AG04449 (cell line): Measurements from ENCODE around the gene RNF2.

Experiments
- CTCF ChIA-PET: fragments of 350-600 bp; formaldehyde crosslinking; extraction: SDS; loops from one replicate; lab custom pipeline; 2021; ENCODE audit warnings: antibody characterized with exemption; lab: Yijun Ruan, JAX
- POLR2A ChIA-PET: fragments of 400-600, 350-600 bp; formaldehyde crosslinking; extraction: SDS; loops from one replicate; lab custom pipeline; 2020; ENCODE audit warnings: antibody characterized with exemption, inconsistent platforms; lab: Yijun Ruan, JAX
- DNase-seq: peaks from one replicate; pipeline ENCODE4 v3.0.0-alpha.2; 2010; ENCODE audit warnings: low read depth, low spot score
- H3K4me3 ChIP-seq: 2 replicates; pipeline ENCODE4 v1.5.1; 2011; ENCODE audit warnings: low read depth, mild to moderate bottlenecking, control low read depth, low read length
- TF ChIP-seq, protein P1 (sequence below): IDR thresholded peaks from one replicate; pipeline ENCODE4 v1.5.1; 2011; ENCODE audit warnings: mild to moderate bottlenecking, moderate library complexity, low read length, control low read depth, inconsistent platforms; ENCODE audit not compliant: insufficient read depth; ENCODE audit errors: missing control alignments

Gene RNF2

DNA sequence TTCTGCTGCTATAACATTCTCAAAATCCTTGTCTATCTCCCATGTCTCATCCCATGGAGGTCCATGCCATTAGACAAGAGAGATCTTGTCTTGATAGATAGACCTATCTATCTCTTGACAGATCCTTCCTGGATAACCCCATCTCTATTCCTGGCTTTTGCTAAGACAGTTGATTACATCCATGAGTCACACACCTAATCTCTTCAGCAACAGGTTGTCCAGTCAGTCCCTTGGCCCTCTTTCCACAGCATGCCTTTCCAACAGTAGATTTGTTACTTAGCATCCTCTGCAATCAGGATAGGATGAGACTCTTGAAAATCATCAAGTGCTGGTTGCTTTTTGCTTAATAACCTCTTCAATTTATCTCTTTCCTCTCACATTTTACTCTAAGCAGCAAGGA, 64.8 kb downstream of the RNF2 start:
- DNase-seq: no peak
- no peak overlapping the region for H3K4me3 ChIP-seq
- POLR2A ChIA-PET: no interaction called here
- TF ChIP-seq, protein P1, sequence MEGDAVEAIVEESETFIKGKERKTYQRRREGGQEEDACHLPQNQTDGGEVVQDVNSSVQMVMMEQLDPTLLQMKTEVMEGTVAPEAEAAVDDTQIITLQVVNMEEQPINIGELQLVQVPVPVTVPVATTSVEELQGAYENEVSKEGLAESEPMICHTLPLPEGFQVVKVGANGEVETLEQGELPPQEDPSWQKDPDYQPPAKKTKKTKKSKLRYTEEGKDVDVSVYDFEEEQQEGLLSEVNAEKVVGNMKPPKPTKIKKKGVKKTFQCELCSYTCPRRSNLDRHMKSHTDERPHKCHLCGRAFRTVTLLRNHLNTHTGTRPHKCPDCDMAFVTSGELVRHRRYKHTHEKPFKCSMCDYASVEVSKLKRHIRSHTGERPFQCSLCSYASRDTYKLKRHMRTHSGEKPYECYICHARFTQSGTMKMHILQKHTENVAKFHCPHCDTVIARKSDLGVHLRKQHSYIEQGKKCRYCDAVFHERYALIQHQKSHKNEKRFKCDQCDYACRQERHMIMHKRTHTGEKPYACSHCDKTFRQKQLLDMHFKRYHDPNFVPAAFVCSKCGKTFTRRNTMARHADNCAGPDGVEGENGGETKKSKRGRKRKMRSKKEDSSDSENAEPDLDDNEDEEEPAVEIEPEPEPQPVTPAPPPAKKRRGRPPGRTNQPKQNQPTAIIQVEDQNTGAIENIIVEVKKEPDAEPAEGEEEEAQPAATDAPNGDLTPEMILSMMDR: no peak
- CTCF ChIA-PET: no interaction called here

GRCh38 chr1:185111873-185112272, 66.5 kb downstream of the RNF2 start:
- H3K4me3 ChIP-seq: no peak overlapping the region
- DNase-seq: no peak
- ChIA-PET POLR2A (no interaction called here), CTCF (no interaction called here)
- TF ChIP-seq, protein P1: no peak

- H3K4me3 ChIP-seq: no peak overlapping the region
- ChIA-PET POLR2A (no interaction called here), CTCF (no interaction called here)
- no peak for DNase-seq
- TF ChIP-seq, protein P1: no peak
Observed at GRCh38 chr1:185112356-185112755, 67.0 kb downstream of the RNF2 start.

- no peak for DNase-seq
- TF ChIP-seq, protein P1: no peak
- H3K4me3 ChIP-seq: no peak overlapping the region
- ChIA-PET CTCF (no interaction called here), POLR2A (no interaction called here)
Observed at GRCh38 chr1:185129708-185130107, 84.3 kb downstream of the RNF2 start.

DNA sequence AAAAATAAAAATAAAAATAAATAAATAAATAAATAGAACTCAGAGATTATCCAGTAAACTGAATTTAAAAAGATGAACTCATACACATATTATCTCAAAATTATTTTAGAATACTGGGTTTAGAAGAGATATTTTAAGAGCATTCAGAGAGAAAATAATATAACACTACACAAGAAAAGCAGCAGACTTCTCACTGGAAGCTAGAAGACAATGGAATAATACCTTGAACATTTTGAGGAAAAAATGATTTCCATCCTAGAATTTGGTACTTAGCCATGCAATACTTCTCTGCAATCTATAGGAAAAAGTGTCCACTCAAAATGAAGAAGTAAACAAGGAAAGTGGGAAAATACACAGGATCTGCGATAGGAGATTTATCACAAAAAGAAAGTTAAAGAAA, 87.2 kb downstream of the RNF2 start:
- ChIA-PET POLR2A (interaction anchor here (0.6 kb wide), 1 partner anchor 30 kb away, joined by 3 read pairs; no protein-coding TSS in a partner anchor), CTCF (interaction anchor here (1.4 to 1.9 kb wide), 3 partner anchors 37 to 327 kb away, joined by 3 to 4 read pairs (median 4); no protein-coding TSS in a partner anchor)
- TF ChIP-seq, protein P1: no peak
- no peak for DNase-seq
- no peak overlapping the region for H3K4me3 ChIP-seq

DNA sequence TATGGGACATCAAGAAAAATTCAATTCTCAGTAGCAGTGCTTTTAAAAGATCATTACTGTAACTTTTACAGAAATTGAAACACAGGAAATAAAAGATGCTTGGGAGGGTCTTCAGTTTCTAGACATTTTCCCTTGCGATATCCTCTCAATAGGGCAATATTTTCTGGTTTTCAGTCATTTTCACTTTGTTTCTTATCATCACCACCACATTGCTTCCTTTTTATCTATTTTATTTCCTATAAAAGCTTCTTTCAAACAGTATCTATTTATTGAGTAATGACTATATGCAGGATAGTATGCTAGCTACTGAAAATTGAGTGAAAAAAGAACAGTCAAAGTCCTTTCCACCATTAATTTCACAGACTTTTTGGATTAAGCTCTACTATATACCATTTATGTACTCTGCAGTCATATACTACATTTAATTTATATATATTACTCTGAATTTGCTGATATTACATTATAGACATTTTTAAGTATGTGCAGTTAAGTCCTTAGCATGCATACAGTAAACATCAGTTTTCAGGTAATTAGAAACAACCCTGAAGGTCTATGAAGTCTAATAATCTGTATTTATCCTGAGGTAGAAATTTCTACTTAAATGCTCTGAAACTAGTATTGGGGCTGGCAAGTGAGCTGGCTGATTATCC, 92.7 kb downstream of the RNF2 start:
- TF ChIP-seq, protein P1: no peak
- ChIA-PET CTCF (interaction anchor here (1.0 kb wide), 1 partner anchor 32 kb away, joined by 3 read pairs; no protein-coding TSS in a partner anchor), POLR2A (no interaction called here)
- DNase-seq: no peak
- H3K4me3 ChIP-seq: no peak overlapping the region
